B cell (primary cell): ENCODE results near the gene GINS3. TPM values are rescaled to one million over a fixed set of nuclear protein-coding genes. Genes with fewer than 3 reads are reported as not detected.

Experiments
- ATAC-seq: fragments of 200-7000 bp; cut with Tn5 transposase; one replicate; pipeline ENCODE4 v1.10.0; 2021; ENCODE audit warnings: low read depth, mild to moderate bottlenecking, moderate number of reproducible peaks, moderate library complexity
- CTCF ChIA-PET: fragments of 350-600 bp; sonication (Branson Sonifier 250); formaldehyde crosslinking; loops from one replicate; lab custom pipeline; 2021; ENCODE audit warnings: antibody characterized with exemption, inconsistent platforms; lab: Charles Lee
- POLR2A ChIA-PET: fragments of 350-600 bp; sonication (Branson Sonifier 250); formaldehyde crosslinking; loops from one replicate; lab custom pipeline; 2021; ENCODE audit warnings: antibody characterized with exemption; lab: Charles Lee
- DNase-seq: peaks from one replicate; pipeline ENCODE4 v3.0.0; 2013
- H2AFZ ChIP-seq: 2 replicates; pipeline ENCODE4 v1.6.1; 2012; ENCODE audit warnings: mild to moderate bottlenecking, low read depth, low read length; ENCODE audit not compliant: insufficient read depth, poor library complexity, severe bottlenecking
- H3K27ac ChIP-seq, 2 donors: 1 replicate in 1 of 2; 2 replicates in 1 of 2; pipeline ENCODE4 v1.5.1; 2012 to 2013; ENCODE audit warnings: low read length in 2 of 2, mild to moderate bottlenecking in 2 of 2, moderate library complexity in 1 of 2
- H3K27me3 ChIP-seq, 4 experiments: fragments of 200-600 bp in 1 of 4; sonication (generic) in 1 of 4; replicated peaks in 1 of 4; 1 replicate in 2 of 4; 2 replicates in 2 of 4; pipeline versions ENCODE4 v1.6.1 to v1.7.0; 2013 to 2016; ENCODE audit warnings: low read length in 3 of 4, mild to moderate bottlenecking in 2 of 4, mixed read lengths in 1 of 4, moderate library complexity in 1 of 4; ENCODE audit not compliant: insufficient read depth in 4 of 4, control insufficient read depth in 3 of 4; ENCODE audit errors: control extremely low read depth in 1 of 4
- H3K36me3 ChIP-seq, 2 experiments: replicated peaks in 1 of 2; 1 replicate in 1 of 2; 2 replicates in 1 of 2; pipeline versions ENCODE4 v1.6.1 to v1.7.1; 2013; ENCODE audit warnings: low read length in 1 of 2; ENCODE audit not compliant: insufficient read depth in 2 of 2, control insufficient read depth in 1 of 2; ENCODE audit errors: control extremely low read depth in 1 of 2, extremely low read depth in 1 of 2
- H3K4me1 ChIP-seq, 2 donors: fragments of 200-600 bp in 1 of 2; sonication (generic) in 1 of 2; 1 replicate in 1 of 2; 2 replicates in 1 of 2; pipeline versions ENCODE4 v1.5.1 to v1.6.1; 2013 to 2017; ENCODE audit warnings: low read length in 2 of 2; ENCODE audit not compliant: control insufficient read depth in 2 of 2, insufficient read depth in 2 of 2
- H3K4me2 ChIP-seq: replicated peaks from 2 replicates; pipeline ENCODE3; 2012; ENCODE audit warnings: mild to moderate bottlenecking, low read depth, low read length; ENCODE audit not compliant: poor library complexity, severe bottlenecking
- H3K4me3 ChIP-seq, 5 experiments: fragments of 200-600 bp in 1 of 5; sonication (generic) in 1 of 5; 1 replicate in 3 of 5; 2 replicates in 2 of 5; pipeline versions ENCODE4 v1.5.1 to v1.7.0; 2011 to 2016; ENCODE audit warnings: low read length in 4 of 5, mild to moderate bottlenecking in 4 of 5, low read depth in 2 of 5, control low read depth in 1 of 5, moderate library complexity in 1 of 5; ENCODE audit not compliant: insufficient read depth in 1 of 5; ENCODE audit errors: control extremely low read depth in 1 of 5, extremely low read depth in 1 of 5
- H3K79me2 ChIP-seq: fragments of 200-600 bp; sonication (generic); one replicate; pipeline ENCODE4 v1.6.0; 2016; ENCODE audit warnings: low read length; ENCODE audit not compliant: control insufficient read depth, insufficient read depth
- H3K9ac ChIP-seq: fragments of 200-600 bp; sonication (generic); 2 replicates; pipeline ENCODE4 v1.6.1; 2017; ENCODE audit warnings: mild to moderate bottlenecking, low read length, moderate library complexity
- H3K9me3 ChIP-seq, 3 donors: one replicate each; pipeline versions ENCODE4 v1.6.1 to v1.7.1; 2013; ENCODE audit warnings: low read length in 2 of 3; ENCODE audit not compliant: control insufficient read depth in 2 of 3, insufficient read depth in 1 of 3; ENCODE audit errors: control extremely low read depth in 1 of 3
- H4K20me1 ChIP-seq: 2 replicates; pipeline ENCODE4 v1.6.0; 2012; ENCODE audit warnings: mild to moderate bottlenecking, low read length; ENCODE audit not compliant: insufficient read depth, control insufficient read depth, poor library complexity, severe bottlenecking
- H3K27ac Mint-ChIP-seq: one replicate; pipeline ENCODE4 v1.8.0; 2021; ENCODE audit warnings: mixed read lengths
- H3K27me3 Mint-ChIP-seq: one replicate; pipeline ENCODE4 v1.8.0; 2021; ENCODE audit warnings: mixed read lengths
- H3K4me1 Mint-ChIP-seq: one replicate; pipeline ENCODE4 v1.8.0; 2021; ENCODE audit warnings: mixed read lengths
- H3K4me3 Mint-ChIP-seq: one replicate; pipeline ENCODE4 v1.8.0; 2021; ENCODE audit warnings: mixed read lengths
- H3K9me3 Mint-ChIP-seq: one replicate; pipeline ENCODE4 v1.8.0; 2022; ENCODE audit warnings: mixed read lengths; ENCODE audit not compliant: insufficient read depth
- CTCF ChIP-seq: fragments of 200-600 bp; IDR thresholded peaks from one replicate; pipeline ENCODE4 v1.8.0; 2022; ENCODE audit warnings: antibody characterized with exemption, mild to moderate bottlenecking
- EZH2 ChIP-seq: IDR thresholded peaks from 2 replicates; pipeline ENCODE4 v1.6.1; 2012; ENCODE audit warnings: borderline replicate concordance, low read depth, mild to moderate bottlenecking, moderate library complexity, low read length; ENCODE audit not compliant: insufficient read depth, poor library complexity, severe bottlenecking
- WGBS: methylation state at CpG from one replicate; pipeline ENCODE4 v1.1.5; 2013; ENCODE audit warnings: missing lambda C conversion rate; ENCODE audit not compliant: insufficient coverage; 5-methylcytosine and 5-hydroxymethylcytosine counted together
- intact Hi-C: fragments of 100-400 bp; cut with micrococcal nuclease; formaldehyde crosslinking; loops from one replicate; pipeline ENCODE4 v1.10.0; 2022
- polyA plus RNA-seq: library from polyadenylated mRNA; depleted of rRNA; stranded (reverse); fragments of >200 nt; gene quantifications from 2 replicates; pipeline ENCODE4 v1.2.3, GENCODE V29; 2012
- total RNA-seq, 2 donors: library from RNA; stranded (reverse); fragments of 120-200 nt in 1 of 2; gene quantifications; 1 replicate in 1 of 2; 2 replicates in 1 of 2; pipeline versions ENCODE4 v1.2.3 to v1.2.4, GENCODE V29; 2013 to 2022

GINS3 gene
- total and polyA plus RNA-seq, 2 donors (not counting 1 experiment from before 2014, with no cell fraction given), result 1.1 to 2.3 TPM

DNA sequence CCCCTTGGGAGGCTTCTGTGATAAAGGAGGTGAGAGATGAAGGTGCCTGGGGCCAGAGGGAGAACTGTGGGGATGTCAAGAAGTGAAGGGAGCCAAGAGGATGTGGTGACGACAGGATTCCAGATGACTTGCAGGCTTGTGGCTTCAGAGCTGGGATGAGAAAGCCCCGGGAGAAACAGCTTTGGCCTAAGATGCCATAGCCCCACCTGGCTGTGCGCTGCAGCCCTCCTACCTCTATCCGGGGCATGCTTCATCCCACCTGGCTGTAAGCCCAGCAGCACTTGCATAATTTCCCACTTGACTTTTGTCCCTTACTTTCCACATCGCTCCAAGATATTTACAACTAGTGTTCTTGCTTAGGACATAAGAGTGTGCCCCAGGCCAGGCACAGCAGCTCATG lies 29.3 kb downstream of the GINS3 start:
- intact Hi-C loops, result no loop called here
- no peak for ATAC-seq
- Histone ChIP-seq H3K4me2 (no peak overlapping the region), H3K4me3 (no peak overlapping the region), H3K27ac (no peak overlapping the region), H2AFZ (no peak overlapping the region), H3K4me1 (peaks cover 10 to 47% of the 10 kb centered on the region in 2 donors), H3K9me3 (no peaks in the 10 kb centered on the region), H3K9ac (no peak overlapping the region), H3K36me3 (no peaks in the 10 kb centered on the region), H3K79me2 (no peaks in the 10 kb centered on the region), H4K20me1 (no peaks in the 10 kb centered on the region), H3K27me3 (no peaks in the 10 kb centered on the region)
- no peak overlapping the region for H3K27ac Mint-ChIP-seq
- peaks cover 45% of the 10 kb centered on the region for H3K4me1 Mint-ChIP-seq
- 77% methylated on average over 4 of the region's 5 CpGs for WGBS
- no peaks in the 10 kb centered on the region for H3K9me3 Mint-ChIP-seq
- no peak overlapping the region for H3K4me3 Mint-ChIP-seq
- POLR2A ChIA-PET, result no interaction called here
- CTCF ChIA-PET, result no interaction called here
- no peak for DNase-seq
- H3K27me3 Mint-ChIP-seq, result peaks cover 4% of the 10 kb centered on the region
- no peak for TF ChIP-seq CTCF
- TF ChIP-seq EZH2, result no peak

DNA sequence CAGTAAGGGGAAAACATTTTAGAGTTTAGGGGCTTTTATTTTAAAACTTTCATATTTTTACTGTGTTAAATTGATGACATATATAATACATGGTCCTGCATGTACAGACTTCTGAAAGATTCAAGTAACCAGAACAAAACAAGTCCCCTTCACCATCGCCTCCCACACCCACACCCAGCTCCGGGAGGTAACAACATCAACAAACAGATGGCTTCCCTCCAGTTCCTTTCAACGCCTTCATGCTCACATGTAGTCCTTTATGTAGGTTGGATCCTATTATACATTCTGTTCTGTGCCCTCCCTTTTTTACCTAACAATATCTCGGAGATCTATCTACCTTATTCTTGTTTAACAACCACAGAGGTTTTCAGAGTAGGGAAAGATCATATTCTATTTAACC lies 30.5 kb downstream of the GINS3 start:
- Mint-ChIP-seq H3K9me3 (no peaks in the 10 kb centered on the region), H3K4me3 (no peak overlapping the region), H3K27ac (no peak overlapping the region), H3K4me1 (peaks cover 43% of the 10 kb centered on the region), H3K27me3 (peaks cover 4% of the 10 kb centered on the region)
- Histone ChIP-seq H3K36me3 (no peaks in the 10 kb centered on the region), H2AFZ (no peak overlapping the region), H3K4me3 (no peak overlapping the region), H3K27me3 (no peaks in the 10 kb centered on the region), H3K27ac (no peak overlapping the region), H3K9ac (no peak overlapping the region), H3K79me2 (no peaks in the 10 kb centered on the region), H3K4me1 (peaks cover 10 to 41% of the 10 kb centered on the region in 2 donors), H3K4me2 (no peak overlapping the region), H3K9me3 (no peaks in the 10 kb centered on the region), H4K20me1 (no peaks in the 10 kb centered on the region)
- POLR2A ChIA-PET, result no interaction called here
- DNase-seq (no peak), ATAC-seq (no peak)
- CTCF ChIA-PET, result interaction anchor here (2.0 kb wide), 1 partner anchor 65 kb away, joined by 8 read pairs; no protein-coding TSS in a partner anchor
- intact Hi-C loops, result no loop called here
- no CpG with 5 or more reads among the region's 4 CpGs for WGBS
- no peak for TF ChIP-seq EZH2
- no peak for TF ChIP-seq CTCF
